OCI-LY3 (cell line): ENCODE data around the gene ESR1.

Experiments
- H2AFZ ChIP-seq: fragments of 200-600, 300-600 bp; shearing (Covaris generic); 2 replicates; pipeline ENCODE4 v1.6.0; 2014; ENCODE audit warnings: antibody characterized with exemption, low read depth, low read length
- H3K27ac ChIP-seq: fragments of 200-600, 300-600 bp; sonication (generic); 2 replicates; pipeline ENCODE4 v1.5.1; 2014; ENCODE audit warnings: mild to moderate bottlenecking, low read length, moderate library complexity, mixed read lengths
- H3K27me3 ChIP-seq: fragments of 200-600, 300-600 bp; sonication (generic); 2 replicates; pipeline ENCODE4 v1.6.1; 2014; ENCODE audit warnings: low read depth, low read length, mixed read lengths
- H3K36me3 ChIP-seq: fragments of 200-600, 300-600 bp; sonication (generic); replicated peaks from 2 replicates; pipeline ENCODE3; 2014; ENCODE audit warnings: low read depth, low read length, mixed read lengths
- H3K4me1 ChIP-seq: fragments of 300-600, 200-600 bp; sonication (generic); 2 replicates; pipeline ENCODE4 v1.6.1; 2014; ENCODE audit warnings: low read length, mixed read lengths
- H3K4me2 ChIP-seq: fragments of 200-600, 300-600 bp; sonication (generic); 2 replicates; pipeline ENCODE4 v1.6.1; 2014; ENCODE audit warnings: low read length, mixed read lengths
- H3K4me3 ChIP-seq: fragments of 300-600, 200-600 bp; sonication (generic); 2 replicates; pipeline ENCODE4 v1.5.1; 2014; ENCODE audit warnings: antibody characterized with exemption, mild to moderate bottlenecking, low read length, moderate library complexity
- H3K79me2 ChIP-seq: fragments of 300-600, 200-600 bp; shearing (Covaris generic); 2 replicates; pipeline ENCODE4 v1.6.1; 2014; ENCODE audit warnings: mild to moderate bottlenecking, low read length, mixed read lengths
- H3K9ac ChIP-seq: fragments of 300-600, 200-600 bp; shearing (Covaris generic); 2 replicates; pipeline ENCODE4 v1.6.0; 2014; ENCODE audit warnings: mild to moderate bottlenecking, low read length, moderate library complexity
- H3K9me3 ChIP-seq: fragments of 200-600, 300-600 bp; shearing (Covaris generic); 2 replicates; pipeline ENCODE4 v1.6.1; 2014; ENCODE audit warnings: low read length, mixed read lengths; ENCODE audit not compliant: insufficient read depth
- H4K20me1 ChIP-seq: fragments of 200-600, 300-600 bp; sonication (generic); 2 replicates; pipeline ENCODE4 v1.6.1; 2016; ENCODE audit warnings: low read length, mixed read lengths; ENCODE audit not compliant: insufficient read depth
- CTCF ChIP-seq: fragments of 200-600, 300-600 bp; sonication (generic); IDR thresholded peaks from 2 replicates; pipeline ENCODE4 v1.5.1; 2014; ENCODE audit warnings: antibody characterized with exemption, low read length, low read depth
- EZH2phosphoT487 ChIP-seq: fragments of 200-600 bp; shearing (Covaris generic); IDR thresholded peaks from 2 replicates; pipeline ENCODE4 v1.6.1; 2018; ENCODE audit warnings: antibody characterized with exemption, mixed run types, low read depth

The ESR1 gene

GRCh38 chr6:151807513-151808370 is at the start of gene ESR1:
Gene ESR1, plus strand, starts transcription at chr6:151807682. Its CDS starts 231 bp downstream, at chr6:151807913.
- no peak within 1 kb of the TSS for H3K4me3 ChIP-seq
- no peaks in the 10 kb centered on the region for H4K20me1 ChIP-seq
- no peaks in the 10 kb centered on the region for H3K4me1 ChIP-seq
- no peaks in the 10 kb centered on the region for H3K79me2 ChIP-seq
- H3K4me2 ChIP-seq = no peak within 1 kb of the TSS
- no peak within 1 kb of the TSS for H3K27ac ChIP-seq
- no peak within 1 kb of the TSS for H3K9ac ChIP-seq
- no peak within 1 kb of the TSS for H2AFZ ChIP-seq
- TF ChIP-seq EZH2phosphoT487 (no peak), CTCF (no peak)
- no peaks in the 10 kb centered on the region for H3K36me3 ChIP-seq
- peaks cover 14% of the 10 kb centered on the region for H3K27me3 ChIP-seq
- no peaks in the 10 kb centered on the region for H3K9me3 ChIP-seq

GRCh38 chr6:151760486-151760885 is 47.0 kb upstream of the ESR1 start:
- Histone ChIP-seq H3K79me2 (no peaks in the 10 kb centered on the region), H3K27me3 (no peaks in the 10 kb centered on the region), H2AFZ (no peak overlapping the region), H3K4me1 (peaks cover 45% of the 10 kb centered on the region), H3K27ac (no peak overlapping the region), H3K36me3 (no peaks in the 10 kb centered on the region), H3K4me2 (no peak overlapping the region), H3K9ac (no peak overlapping the region), H4K20me1 (no peaks in the 10 kb centered on the region), H3K4me3 (no peak overlapping the region), H3K9me3 (no peaks in the 10 kb centered on the region)
- TF ChIP-seq EZH2phosphoT487 (no peak), CTCF (no peak)

GRCh38 chr6:151761851-151762250 is 45.6 kb upstream of the ESR1 start:
- peaks cover 7% of the 10 kb centered on the region for H3K27me3 ChIP-seq
- no peak for TF ChIP-seq CTCF
- no peak for TF ChIP-seq EZH2phosphoT487
- H3K4me3 ChIP-seq = no peak overlapping the region
- H3K9ac ChIP-seq = no peak overlapping the region
- no peaks in the 10 kb centered on the region for H3K9me3 ChIP-seq
- peak overlapping the region; percentile 39; the same call in 1 of the 2 replicates for H2AFZ ChIP-seq
- no peaks in the 10 kb centered on the region for H3K79me2 ChIP-seq
- H3K4me1 ChIP-seq = peaks cover 48% of the 10 kb centered on the region
- H3K4me2 ChIP-seq = peak overlapping the region; percentile 37
- H3K27ac ChIP-seq = peak overlapping the region; percentile 6; the same call in 1 of the 2 replicates
- no peaks in the 10 kb centered on the region for H3K36me3 ChIP-seq
- no peaks in the 10 kb centered on the region for H4K20me1 ChIP-seq

GRCh38 chr6:151762817-151763216 is 44.7 kb upstream of the ESR1 start:
- Histone ChIP-seq H3K36me3 (no peaks in the 10 kb centered on the region), H3K9ac (no peak overlapping the region), H2AFZ (no peak overlapping the region), H3K4me3 (no peak overlapping the region), H3K79me2 (no peaks in the 10 kb centered on the region), H4K20me1 (no peaks in the 10 kb centered on the region), H3K4me1 (peaks cover 38% of the 10 kb centered on the region), H3K27ac (no peak overlapping the region), H3K9me3 (no peaks in the 10 kb centered on the region), H3K4me2 (no peak overlapping the region), H3K27me3 (peaks cover 16% of the 10 kb centered on the region)
- TF ChIP-seq CTCF (no peak), EZH2phosphoT487 (no peak)
